WERI-Rb-1 (cell line): ENCODE results near the gene ABLIM3.

Source experiments
- DNase-seq: peaks from one replicate; pipeline ENCODE4 v3.0.0-alpha.2; 2020
- H3K27ac ChIP-seq: fragments of 250-450 bp; sonication (Bioruptor Pico); 2 replicates; pipeline ENCODE4 v1.5.1; 2020; ENCODE audit warnings: mild to moderate bottlenecking, moderate library complexity
- H3K27me3 ChIP-seq: fragments of 250-450 bp; sonication (Bioruptor Pico); 2 replicates; pipeline ENCODE4 v1.5.1; 2021; ENCODE audit warnings: mild to moderate bottlenecking, low read depth, moderate library complexity; ENCODE audit not compliant: insufficient read depth, severe bottlenecking
- H3K36me3 ChIP-seq: fragments of 250-450 bp; sonication (Bioruptor Pico); 2 replicates; pipeline ENCODE4 v1.5.1; 2020; ENCODE audit warnings: mild to moderate bottlenecking, moderate library complexity
- H3K4me3 ChIP-seq: 2 replicates; pipeline ENCODE4 v1.5.1; 2011; ENCODE audit warnings: low read depth, mild to moderate bottlenecking, control low read depth, low read length
- H3K9me3 ChIP-seq: fragments of 250-450 bp; sonication (Bioruptor Pico); 2 replicates; pipeline ENCODE4 v1.5.1; 2021; ENCODE audit warnings: mild to moderate bottlenecking, moderate library complexity; ENCODE audit not compliant: severe bottlenecking
- CTCF ChIP-seq: IDR thresholded peaks from 2 replicates; pipeline ENCODE4 v1.5.1; 2011; ENCODE audit warnings: low read depth, mild to moderate bottlenecking, control low read depth, inconsistent platforms, low read length

ABLIM3 gene

GRCh38 chr5:149261246-149261645 lies 120.0 kb downstream of the ABLIM3 start:
- no peak overlapping the region for H3K27ac ChIP-seq
- TF ChIP-seq CTCF, result no peak
- H3K36me3 ChIP-seq, result no peaks in the 10 kb centered on the region
- no peak overlapping the region for H3K4me3 ChIP-seq
- DNase-seq, result no peak
- peaks cover 74% of the 10 kb centered on the region for H3K27me3 ChIP-seq
- H3K9me3 ChIP-seq, result no peaks in the 10 kb centered on the region

GRCh38 chr5:149262315-149262714 lies 121.0 kb downstream of the ABLIM3 start:
- no peak for TF ChIP-seq CTCF
- H3K4me3 ChIP-seq, result no peak overlapping the region
- H3K9me3 ChIP-seq, result no peaks in the 10 kb centered on the region
- no peak overlapping the region for H3K27ac ChIP-seq
- H3K27me3 ChIP-seq, result peaks cover 70% of the 10 kb centered on the region
- DNase-seq, result no peak
- no peaks in the 10 kb centered on the region for H3K36me3 ChIP-seq

- Histone ChIP-seq H3K36me3 (no peaks in the 10 kb centered on the region), H3K27ac (no peak overlapping the region), H3K9me3 (peaks cover 8% of the 10 kb centered on the region), H3K27me3 (peaks cover 57% of the 10 kb centered on the region), H3K4me3 (no peak overlapping the region)
- peak; percentile 85 for TF ChIP-seq CTCF
- peak; percentile 59 for DNase-seq
These were observed 123.3 kb downstream of the ABLIM3 start for GRCh38 chr5:149264439-149265067.

GRCh38 chr5:149265068-149265465 lies 123.8 kb downstream of the ABLIM3 start:
- no peak overlapping the region for H3K27ac ChIP-seq
- H3K4me3 ChIP-seq, result no peak overlapping the region
- no peak for TF ChIP-seq CTCF
- peaks cover 8% of the 10 kb centered on the region for H3K9me3 ChIP-seq
- H3K27me3 ChIP-seq, result peaks cover 58% of the 10 kb centered on the region
- no peaks in the 10 kb centered on the region for H3K36me3 ChIP-seq
- no peak for DNase-seq

GRCh38 chr5:149265597-149265996 lies 124.3 kb downstream of the ABLIM3 start:
- 0 out of 2 replicates have a peak, but pooled peaks have one; percentile 4 for TF ChIP-seq CTCF
- DNase-seq, result no peak

More at GRCh38 chr5:149265597-149265996, 124.3 kb downstream of the ABLIM3 start:
- Histone ChIP-seq H3K9me3 (peaks cover 8% of the 10 kb centered on the region), H3K4me3 (no peak overlapping the region), H3K27me3 (peaks cover 58% of the 10 kb centered on the region), H3K27ac (no peak overlapping the region), H3K36me3 (no peaks in the 10 kb centered on the region)
